ENCODE results near the gene CHL1.
"Not testable (repeated sequence)": the region's sequence is repeated elsewhere in the genome, so short reads cannot be mapped to it uniquely, and the experiment has no call there.

CHL1 gene

GRCh38 chr3:364287-364686, 167.7 kb downstream of the CHL1 start:
- no peaks in the 10 kb centered on the region for H3K4me1 ChIP-seq (ENCODE audit: control insufficient read depth, low read length)
- no peak overlapping the region for H3K27ac ChIP-seq (ENCODE audit: low read depth, low read length)
- H4K20me1 ChIP-seq (ENCODE audit: control insufficient read depth, insufficient read depth, low read depth, low read length) = no peaks in the 10 kb centered on the region

GRCh38 chr3:365268-365667, 168.7 kb downstream of the CHL1 start:
- Histone ChIP-seq H3K27ac (ENCODE audit: low read depth, low read length) (no peak overlapping the region), H3K36me3 (ENCODE audit: control insufficient read depth, low read length) (no peaks in the 10 kb centered on the region), H3K79me2 (ENCODE audit: control insufficient read depth, low read length) (no peaks in the 10 kb centered on the region), H4K20me1 (ENCODE audit: control insufficient read depth, insufficient read depth, low read depth, low read length) (no peaks in the 10 kb centered on the region), H3K4me2 (ENCODE audit: low read length) (no peak overlapping the region), H3K9me3 (ENCODE audit: control insufficient read depth, insufficient read depth, low read length) (no peaks in the 10 kb centered on the region), H3K4me1 (ENCODE audit: control insufficient read depth, low read length) (no peaks in the 10 kb centered on the region), H3K4me3 (ENCODE audit: low read length) (no peak overlapping the region), H3K27me3 (ENCODE audit: control insufficient read depth, low read length) (no peaks in the 10 kb centered on the region), H3F3A (ENCODE audit: control insufficient read depth, insufficient read depth) (no peaks in the 10 kb centered on the region), H3K9me2 (replicated peaks; ENCODE audit: control insufficient read depth, low read length) (no peaks in the 10 kb centered on the region)
- TF ChIP-seq EZH2phosphoT487 (IDR thresholded peaks at IDR 0.05; ENCODE audit: borderline replicate concordance, low read length) = no peak
- no peak for TF ChIP-seq CTCF (IDR thresholded peaks at IDR 0.05; ENCODE audit: low read depth, low read length, poor library complexity, severe bottlenecking)

More at GRCh38 chr3:364287-364686, 167.7 kb downstream of the CHL1 start:
- no peaks in the 10 kb centered on the region for H3K9me2 ChIP-seq (replicated peaks; ENCODE audit: control insufficient read depth, low read length)
- H3K9me3 ChIP-seq (ENCODE audit: control insufficient read depth, insufficient read depth, low read length) = no peaks in the 10 kb centered on the region
- H3K4me2 ChIP-seq (ENCODE audit: low read length) = no peak overlapping the region
- H3K79me2 ChIP-seq (ENCODE audit: control insufficient read depth, low read length) = no peaks in the 10 kb centered on the region
- H3K4me3 ChIP-seq (ENCODE audit: low read length) = no peak overlapping the region
- H3F3A ChIP-seq (ENCODE audit: control insufficient read depth, insufficient read depth) = no peaks in the 10 kb centered on the region
- H3K36me3 ChIP-seq (ENCODE audit: control insufficient read depth, low read length) = no peaks in the 10 kb centered on the region
- TF ChIP-seq EZH2phosphoT487 (IDR thresholded peaks at IDR 0.05; ENCODE audit: borderline replicate concordance, low read length) = no peak
- no peak for TF ChIP-seq CTCF (IDR thresholded peaks at IDR 0.05; ENCODE audit: low read depth, low read length, poor library complexity, severe bottlenecking)
- no peaks in the 10 kb centered on the region for H3K27me3 ChIP-seq (ENCODE audit: control insufficient read depth, low read length)

- not testable (repeated sequence) for H3K27me3 ChIP-seq (ENCODE audit: control insufficient read depth, low read length); H3K9me3 ChIP-seq (ENCODE audit: control insufficient read depth, insufficient read depth, low read length); H3K27ac ChIP-seq (ENCODE audit: low read depth, low read length); H3K4me3 ChIP-seq (ENCODE audit: low read length); H4K20me1 ChIP-seq (ENCODE audit: control insufficient read depth, insufficient read depth, low read depth, low read length); H3K79me2 ChIP-seq (ENCODE audit: control insufficient read depth, low read length); H3K9me2 ChIP-seq (replicated peaks; ENCODE audit: control insufficient read depth, low read length); H3K4me1 ChIP-seq (ENCODE audit: control insufficient read depth, low read length); H3F3A ChIP-seq (ENCODE audit: control insufficient read depth, insufficient read depth); H3K36me3 ChIP-seq (ENCODE audit: control insufficient read depth, low read length); H3K4me2 ChIP-seq (ENCODE audit: low read length)
These were observed 169.7 kb downstream of the CHL1 start for GRCh38 chr3:366253-366652.

- Histone ChIP-seq H3K4me2 (ENCODE audit: low read length) (no peak overlapping the region), H3K79me2 (ENCODE audit: control insufficient read depth, low read length) (no peaks in the 10 kb centered on the region), H3K9me3 (ENCODE audit: control insufficient read depth, insufficient read depth, low read length) (no peaks in the 10 kb centered on the region), H3K4me1 (ENCODE audit: control insufficient read depth, low read length) (no peaks in the 10 kb centered on the region), H3K36me3 (ENCODE audit: control insufficient read depth, low read length) (no peaks in the 10 kb centered on the region), H3K9me2 (replicated peaks; ENCODE audit: control insufficient read depth, low read length) (no peaks in the 10 kb centered on the region), H3K27ac (ENCODE audit: low read depth, low read length) (no peak overlapping the region), H3K4me3 (ENCODE audit: low read length) (no peak overlapping the region), H3K27me3 (ENCODE audit: control insufficient read depth, low read length) (0 out of 2 replicates have a peak, but pooled peaks cover 3% of the 10 kb centered on the region), H3F3A (ENCODE audit: control insufficient read depth, insufficient read depth) (no peaks in the 10 kb centered on the region), H4K20me1 (ENCODE audit: control insufficient read depth, insufficient read depth, low read depth, low read length) (no peaks in the 10 kb centered on the region)
- TF ChIP-seq CTCF (IDR thresholded peaks at IDR 0.05; ENCODE audit: low read depth, low read length, poor library complexity, severe bottlenecking) = no peak
These were observed 176.7 kb downstream of the CHL1 start for GRCh38 chr3:373193-373779.
